HG03565 (cell line): ENCODE measurements around the gene POLR2E.

Experiments used
- ATAC-seq: cut with Tn5 transposase; IDR thresholded peaks from one replicate; pipeline ENCODE4 v1.9.1; 2021; ENCODE audit warnings: mild to moderate bottlenecking, moderate library complexity; ENCODE audit not compliant: unreplicated experiment

The POLR2E gene

GRCh38 chr19:1066748-1067340 is 28.3 kb downstream of the POLR2E start, which contains the start of gene ARHGAP45:
TSS of gene ARHGAP45 (plus strand) at chr19:1067167. CDS start at chr19:1067406, 239 bp downstream.
- no peak for ATAC-seq

DNA sequence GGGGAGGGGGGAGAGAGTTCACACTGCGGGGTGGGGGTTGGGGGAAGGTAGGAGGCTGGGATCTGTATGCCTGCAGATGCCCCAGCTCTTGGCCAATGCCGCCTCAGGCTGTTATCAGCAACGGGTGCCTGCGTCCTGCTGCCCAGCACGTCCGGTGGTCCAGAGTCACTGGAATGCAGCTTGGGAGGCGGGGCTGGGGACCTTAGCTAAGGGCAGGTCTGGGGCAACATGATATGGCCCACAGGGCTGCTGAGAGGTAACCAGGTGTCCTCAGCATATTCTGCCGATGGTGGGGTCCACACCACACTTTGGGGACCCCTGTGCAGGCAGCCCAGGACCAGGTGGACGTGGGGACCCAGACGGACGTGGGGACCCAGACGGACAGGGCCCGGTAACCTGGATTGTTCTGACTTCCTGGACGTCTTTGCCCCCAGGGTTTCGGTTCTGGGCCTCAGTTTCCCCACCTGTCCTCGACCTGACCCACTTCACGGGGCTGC is 28.9 kb downstream of the POLR2E start:
- ATAC-seq: no peak

- ATAC-seq: no peak
Measured at GRCh38 chr19:1065606-1066109, 29.5 kb downstream of the POLR2E start.

- no peak for ATAC-seq
Measured at GRCh38 chr19:1064661-1065605, 30.2 kb downstream of the POLR2E start.

DNA sequence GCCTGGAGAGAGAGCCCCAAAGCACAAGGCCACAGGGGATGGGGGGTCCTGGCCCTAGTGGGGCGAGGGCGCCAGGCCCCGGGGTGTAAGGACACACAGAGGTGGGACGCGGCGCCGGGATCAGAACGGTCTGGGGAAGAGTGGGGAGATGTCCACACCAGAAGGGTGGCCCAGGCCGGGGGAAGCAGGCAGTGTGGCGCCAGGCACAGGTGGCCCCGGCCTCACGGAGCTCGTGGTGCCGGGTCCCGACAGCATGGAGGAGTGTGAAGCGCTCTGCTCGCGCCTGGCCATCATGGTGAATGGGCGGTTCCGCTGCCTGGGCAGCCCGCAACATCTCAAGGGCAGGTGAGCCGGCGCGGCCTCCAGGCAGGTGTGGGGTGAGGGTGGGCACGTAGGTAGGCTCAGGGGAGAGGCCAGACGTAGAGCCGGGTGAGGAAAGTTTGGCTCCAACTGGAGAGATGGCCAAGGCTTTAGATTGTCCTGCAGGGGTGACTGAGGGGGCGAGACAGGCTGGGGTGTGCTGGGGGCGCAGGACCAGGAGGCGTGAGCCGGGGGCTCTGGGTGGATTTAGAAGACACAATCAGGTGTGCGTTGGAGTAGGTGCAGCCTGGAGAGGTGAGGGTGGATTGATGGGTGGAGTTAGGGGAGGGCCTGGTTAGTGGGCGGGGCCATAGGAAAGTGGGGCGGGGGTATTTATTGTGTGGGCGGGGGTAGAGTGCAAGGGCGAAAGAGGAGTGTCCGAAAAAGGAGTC is 31.1 kb downstream of the POLR2E start:
- ATAC-seq: no peak

DNA sequence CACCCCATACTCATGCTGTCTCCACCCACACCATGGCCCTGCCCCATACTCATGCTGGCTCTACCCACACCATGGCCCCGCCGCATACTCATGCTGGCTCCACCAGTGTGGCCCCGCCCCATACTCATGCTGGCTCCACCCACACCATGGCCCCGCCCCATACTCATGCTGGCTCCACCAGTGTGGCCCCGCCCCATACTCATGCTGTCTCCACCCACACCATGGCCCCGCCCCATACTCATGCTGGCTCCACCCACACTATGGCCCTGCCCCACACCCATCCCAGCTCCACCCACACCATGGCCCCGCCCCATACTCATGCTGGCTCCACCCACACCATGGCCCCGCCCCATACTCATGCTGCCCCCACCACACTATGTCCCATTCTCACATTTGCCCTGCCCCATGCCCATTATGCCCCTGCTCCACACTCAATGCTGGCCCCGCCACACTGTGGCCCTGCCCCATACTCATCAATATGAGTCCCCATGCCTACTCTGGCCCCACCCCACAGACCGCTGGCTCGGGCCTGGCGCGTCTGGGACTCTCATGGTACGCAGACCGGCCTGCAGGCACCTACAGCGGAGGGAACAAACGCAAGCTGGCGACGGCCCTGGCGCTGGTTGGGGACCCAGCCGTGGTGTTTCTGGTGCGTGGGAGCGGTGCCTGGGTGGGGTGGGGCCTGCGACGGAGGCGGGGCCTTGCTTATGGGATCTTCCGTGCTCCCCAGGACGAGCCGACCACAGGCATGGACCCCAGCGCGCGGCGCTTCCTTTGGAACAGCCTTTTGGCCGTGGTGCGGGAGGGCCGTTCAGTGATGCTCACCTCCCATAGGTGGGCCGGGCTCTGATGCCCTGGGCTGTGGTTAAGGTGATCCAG is 31.9 kb downstream of the POLR2E start:
- no peak for ATAC-seq

GRCh38 chr19:1062387-1063029 is 32.7 kb downstream of the POLR2E start:
- ATAC-seq: no peak

- ATAC-seq: no peak
Measured at GRCh38 chr19:1061987-1062386, 33.2 kb downstream of the POLR2E start.

- ATAC-seq: no peak
Measured at GRCh38 chr19:1060689-1061088, 34.5 kb downstream of the POLR2E start.

GRCh38 chr19:1058112-1058511 is 37.1 kb downstream of the POLR2E start:
- ATAC-seq: no peak

GRCh38 chr19:1057176-1057855 is 37.9 kb downstream of the POLR2E start:
- no peak for ATAC-seq

GRCh38 chr19:1055886-1056620 is 39.1 kb downstream of the POLR2E start:
- ATAC-seq: no peak

- ATAC-seq: no peak
Measured at GRCh38 chr19:1055028-1055425, 40.1 kb downstream of the POLR2E start.

GRCh38 chr19:1054102-1055027 is 40.8 kb downstream of the POLR2E start:
- no peak for ATAC-seq

DNA sequence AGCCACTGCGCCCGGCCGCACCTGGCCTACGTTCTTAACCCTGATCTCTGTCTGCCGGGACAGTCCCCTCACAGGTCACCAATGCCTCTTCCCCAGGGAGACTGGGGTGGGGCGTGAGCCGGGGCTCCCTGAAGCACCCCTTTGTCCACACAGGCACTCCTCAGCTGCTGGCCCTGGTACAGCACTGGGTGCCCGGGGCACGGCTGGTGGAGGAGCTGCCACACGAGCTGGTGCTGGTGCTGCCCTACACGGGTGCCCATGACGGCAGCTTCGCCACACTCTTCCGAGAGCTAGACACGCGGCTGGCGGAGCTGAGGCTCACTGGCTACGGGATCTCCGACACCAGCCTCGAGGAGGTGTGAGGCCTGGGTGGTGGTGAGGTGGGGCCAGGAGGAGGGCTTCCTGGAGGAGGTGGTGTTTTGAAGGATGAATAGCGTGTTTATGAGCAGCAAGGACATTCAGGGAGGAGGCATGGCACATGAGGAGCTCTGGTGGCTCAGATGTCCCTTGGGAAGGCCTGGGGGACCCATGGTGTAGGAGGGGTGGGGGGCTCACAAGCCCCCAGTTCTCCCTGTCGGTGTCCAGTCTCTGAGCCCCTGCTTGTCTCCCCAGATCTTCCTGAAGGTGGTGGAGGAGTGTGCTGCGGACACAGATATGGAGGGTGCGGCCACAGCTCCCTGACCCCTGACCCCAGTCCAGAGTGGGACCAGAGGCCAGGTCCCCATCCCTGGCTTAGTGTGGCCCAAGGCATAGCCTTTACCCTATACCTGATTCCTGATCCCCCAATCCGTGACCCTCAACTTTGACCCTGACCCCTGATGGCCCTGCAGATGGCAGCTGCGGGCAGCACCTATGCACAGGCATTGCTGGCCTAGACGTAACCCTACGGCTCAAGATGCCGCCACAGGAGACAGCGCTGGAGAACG is 41.7 kb downstream of the POLR2E start:
- no peak for ATAC-seq

DNA sequence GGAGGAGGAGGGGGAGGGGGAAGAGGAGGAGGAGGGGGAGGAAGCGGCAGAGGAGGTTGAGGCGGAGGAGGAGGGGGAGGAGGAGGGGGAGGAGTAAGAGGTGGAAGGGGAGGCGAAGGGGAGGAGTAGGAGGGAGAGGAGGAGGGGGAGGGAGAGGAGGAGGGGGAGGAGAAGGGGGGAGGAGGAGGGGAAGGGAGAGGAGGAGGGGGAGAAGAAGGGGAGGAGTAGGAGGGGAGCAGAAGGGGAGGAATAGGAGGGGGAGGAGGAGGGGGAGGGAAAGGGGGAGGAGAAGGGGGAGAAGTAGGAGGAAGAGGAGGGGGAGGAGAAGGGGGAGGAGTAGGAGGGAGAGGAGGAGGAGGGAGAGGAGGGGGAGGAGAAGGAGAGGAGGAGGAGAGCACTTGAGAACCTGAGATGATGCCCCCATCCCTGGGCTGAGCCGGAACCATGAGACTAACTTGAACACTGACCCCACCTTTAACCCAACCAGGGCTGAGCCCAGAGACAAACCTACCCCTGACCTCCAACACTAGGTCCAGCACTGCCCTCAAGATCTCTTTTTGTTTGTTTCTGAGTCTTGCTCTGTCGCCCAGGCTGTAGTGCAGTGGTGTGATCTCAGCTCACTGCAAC is 42.7 kb downstream of the POLR2E start:
- no peak for ATAC-seq
